RWPE2 (cell line): Measurements from ENCODE around the gene UTP15.
A peak's percentile ranks its signal among the peaks of the same experiment; 100 is the strongest.

Source experiments
- ATAC-seq: fragments of 200-7000 bp; cut with Tn5 transposase; 3 replicates; pipeline ENCODE4 v1.9.1; 2021; ENCODE audit warnings: low read depth
- DNase-seq: peaks from one replicate; pipeline ENCODE4 v3.0.0-alpha.2; 2020; ENCODE audit warnings: low spot score
- H3K27ac ChIP-seq: fragments of 450-650 bp; 2 replicates; pipeline ENCODE4 v1.5.1; 2017; ENCODE audit warnings: mild to moderate bottlenecking; ENCODE audit not compliant: poor library complexity, severe bottlenecking
- H3K27me3 ChIP-seq: fragments of 250-450 bp; sonication (Bioruptor Pico); 2 replicates; pipeline ENCODE4 v1.5.1; 2021; ENCODE audit warnings: mild to moderate bottlenecking, moderate library complexity; ENCODE audit not compliant: insufficient read depth, poor library complexity, severe bottlenecking
- H3K36me3 ChIP-seq: fragments of 250-450 bp; sonication (Bioruptor Pico); 2 replicates; pipeline ENCODE4 v1.5.1; 2020; ENCODE audit warnings: low read depth, mild to moderate bottlenecking, moderate library complexity
- H3K4me1 ChIP-seq: fragments of 250-450 bp; sonication (Bioruptor Pico); 2 replicates; pipeline ENCODE4 v1.5.1; 2021; ENCODE audit warnings: mild to moderate bottlenecking, moderate library complexity; ENCODE audit not compliant: insufficient read depth, poor library complexity, severe bottlenecking
- H3K4me3 ChIP-seq: fragments of 250-450 bp; sonication (Bioruptor Pico); 2 replicates; pipeline ENCODE4 v1.5.1; 2021; ENCODE audit warnings: mild to moderate bottlenecking, moderate library complexity; ENCODE audit not compliant: severe bottlenecking
- H3K9me3 ChIP-seq: fragments of 250-450 bp; sonication (Bioruptor Pico); 2 replicates; pipeline ENCODE4 v1.5.1; 2021; ENCODE audit warnings: mild to moderate bottlenecking, moderate library complexity; ENCODE audit not compliant: severe bottlenecking
- CTCF ChIP-seq: fragments of 450-650 bp; IDR thresholded peaks from one replicate; pipeline ENCODE4 v1.5.1; 2017; ENCODE audit warnings: mild to moderate bottlenecking, moderate library complexity; ENCODE audit not compliant: poor library complexity, severe bottlenecking

The UTP15 gene

GRCh38 chr5:73565139-73565968, at the start of gene UTP15, which contains the start of gene ANKRA2:
TSS of gene UTP15 (plus strand) at chr5:73565743. CDS start at chr5:73567345, 1,602 bp downstream.
TSS of gene ANKRA2 (minus strand) at chr5:73565639. CDS start at chr5:73562881, 2,758 bp downstream.
- Histone ChIP-seq H3K4me1 (peaks cover 12% of the 10 kb centered on the region), H3K9me3 (no peaks in the 10 kb centered on the region), H3K4me3 (peak within 1 kb of the TSS; percentile 72), H3K27ac (peak within 1 kb of the TSS; percentile 63), H3K27me3 (no peaks in the 10 kb centered on the region), H3K36me3 (peaks cover 52% of the 10 kb centered on the region)
- TF ChIP-seq CTCF, result no peak
- ATAC-seq (peak; percentile 85), DNase-seq (peak; percentile 99)

GRCh38 chr5:73519531-73520283, 45.8 kb upstream of the UTP15 start:
- Histone ChIP-seq H3K36me3 (no peaks in the 10 kb centered on the region), H3K27me3 (no peaks in the 10 kb centered on the region), H3K4me3 (no peak overlapping the region), H3K4me1 (peaks cover 10% of the 10 kb centered on the region), H3K27ac (no peak overlapping the region), H3K9me3 (no peaks in the 10 kb centered on the region)
- DNase-seq (no peak), ATAC-seq (peak; percentile 96)
- TF ChIP-seq CTCF, result peak; percentile 96

- H3K4me1 ChIP-seq, result no peaks in the 10 kb centered on the region
- ATAC-seq, result no peak
- no peaks in the 10 kb centered on the region for H3K9me3 ChIP-seq
- H3K36me3 ChIP-seq, result no peaks in the 10 kb centered on the region
- H3K4me3 ChIP-seq, result no peak overlapping the region
- DNase-seq, result no peak
- no peak for TF ChIP-seq CTCF
- no peaks in the 10 kb centered on the region for H3K27me3 ChIP-seq
- no peak overlapping the region for H3K27ac ChIP-seq
Measured at GRCh38 chr5:73522989-73523388, 42.6 kb upstream of the UTP15 start.

GRCh38 chr5:73523861-73524260, 41.7 kb upstream of the UTP15 start:
- H3K9me3 ChIP-seq, result no peaks in the 10 kb centered on the region
- no peaks in the 10 kb centered on the region for H3K4me1 ChIP-seq
- H3K27me3 ChIP-seq, result no peaks in the 10 kb centered on the region
- no peak overlapping the region for H3K27ac ChIP-seq
- no peaks in the 10 kb centered on the region for H3K36me3 ChIP-seq
- DNase-seq (no peak), ATAC-seq (no peak)
- no peak for TF ChIP-seq CTCF
- no peak overlapping the region for H3K4me3 ChIP-seq
